GM18511 (cell line): ENCODE data around the gene LGALS3BP.
"Not testable (repeated sequence)": the region's sequence is repeated elsewhere in the genome, so short reads cannot be mapped to it uniquely, and the experiment has no call there.

Experiments used
- ATAC-seq: cut with Tn5 transposase; IDR thresholded peaks from one replicate; pipeline ENCODE4 v1.9.1; 2021; ENCODE audit warnings: mild to moderate bottlenecking, moderate library complexity; ENCODE audit not compliant: unreplicated experiment

LGALS3BP gene

DNA sequence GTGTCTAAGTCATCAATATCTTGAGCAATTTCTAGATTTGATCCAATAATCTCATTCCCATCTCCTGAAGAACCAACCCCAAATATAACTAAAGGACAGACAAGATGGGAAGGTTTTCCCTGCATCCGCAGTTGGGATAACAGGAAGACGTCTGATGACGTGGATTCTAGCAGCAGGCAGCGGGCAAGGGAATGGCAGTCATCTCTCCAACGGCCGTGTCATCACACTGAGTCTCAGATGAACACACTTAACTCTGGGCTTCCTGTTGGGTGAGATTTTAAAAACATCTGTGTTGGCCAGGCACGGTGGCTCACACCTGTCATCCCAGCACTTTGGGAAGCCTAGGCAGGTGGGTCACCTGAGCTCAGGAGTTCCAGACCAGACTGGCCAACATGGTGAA is 33.6 kb downstream of the LGALS3BP start:
- ATAC-seq = no peak

DNA sequence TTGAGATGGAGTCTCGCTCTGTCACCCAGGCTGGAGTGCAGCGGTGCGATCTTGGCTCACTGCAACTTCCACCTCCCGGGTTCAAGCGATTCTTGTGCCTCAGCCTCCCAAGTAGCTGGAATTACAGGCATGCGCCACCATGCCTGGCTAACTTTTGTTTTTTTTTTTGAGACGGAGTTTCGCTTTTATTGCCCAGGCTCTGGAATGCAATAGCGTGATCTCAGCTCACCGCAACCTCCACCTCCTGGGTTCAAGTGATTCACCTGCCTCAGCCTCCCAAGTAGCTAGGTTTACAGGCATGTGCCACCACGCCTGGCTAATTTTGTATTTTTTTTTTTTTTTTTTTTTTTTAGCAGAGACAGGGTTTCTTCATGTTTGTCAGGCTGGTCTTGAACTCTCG is 34.3 kb downstream of the LGALS3BP start:
- not testable (repeated sequence) for ATAC-seq

DNA sequence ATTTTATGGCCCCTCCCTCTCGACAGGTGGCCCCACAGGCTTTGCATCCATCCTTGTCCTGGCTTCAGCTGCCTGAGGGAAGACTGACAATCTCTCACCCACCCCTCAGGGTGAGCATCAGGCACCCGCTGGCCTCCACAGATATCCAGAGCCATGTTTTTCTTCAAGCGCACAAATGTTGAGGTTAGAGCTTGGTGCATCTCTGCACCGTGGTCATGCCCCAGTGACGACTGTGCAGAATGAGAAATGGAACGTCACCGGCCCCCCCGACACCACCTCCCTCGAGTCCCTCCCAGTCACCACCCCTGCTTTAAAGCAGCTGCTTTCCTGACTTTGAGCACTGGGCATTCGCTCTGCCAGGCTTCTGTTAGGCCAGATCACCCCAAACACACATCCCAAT is 34.8 kb downstream of the LGALS3BP start:
- ATAC-seq = no peak

DNA sequence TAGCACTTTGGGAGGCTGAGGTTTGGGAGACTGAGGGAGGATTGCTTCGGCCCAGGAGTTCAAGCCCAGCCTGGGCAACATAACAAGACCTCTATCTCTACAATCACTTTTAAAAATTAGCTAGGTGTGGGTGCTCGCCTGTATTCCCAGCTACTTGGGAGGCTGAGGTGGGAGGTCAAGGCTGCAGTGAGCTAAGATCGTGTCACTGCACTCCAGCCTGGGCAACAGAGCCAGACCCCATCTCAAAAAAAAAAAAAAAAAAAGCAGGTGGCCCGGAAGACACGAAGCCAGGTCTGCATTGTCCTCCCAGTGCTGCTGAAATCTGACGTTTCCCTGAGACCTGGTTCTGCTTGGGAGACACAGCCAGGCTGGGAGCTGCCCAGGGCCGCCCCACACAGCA is 35.7 kb downstream of the LGALS3BP start:
- ATAC-seq = no peak

DNA sequence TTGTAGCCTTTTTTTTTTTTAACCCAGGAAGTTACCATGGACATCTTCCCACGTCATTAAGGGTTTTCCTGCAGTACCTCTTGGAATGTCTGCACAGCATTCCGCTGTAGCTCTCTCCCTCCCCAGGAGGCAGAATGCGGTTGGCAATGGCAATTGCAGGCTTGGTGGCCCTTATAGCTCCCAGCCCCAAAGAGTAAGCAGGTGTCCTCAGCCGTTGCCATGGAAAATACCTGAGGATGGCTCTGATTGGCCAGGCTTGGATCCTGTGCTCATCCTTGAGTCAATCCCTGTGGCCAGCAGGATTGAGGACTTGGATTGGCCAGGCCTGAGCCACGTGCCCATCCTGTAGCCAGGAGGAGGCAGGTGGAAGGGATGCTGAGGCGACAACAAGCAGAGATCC is 39.0 kb downstream of the LGALS3BP start:
- no peak for ATAC-seq

DNA sequence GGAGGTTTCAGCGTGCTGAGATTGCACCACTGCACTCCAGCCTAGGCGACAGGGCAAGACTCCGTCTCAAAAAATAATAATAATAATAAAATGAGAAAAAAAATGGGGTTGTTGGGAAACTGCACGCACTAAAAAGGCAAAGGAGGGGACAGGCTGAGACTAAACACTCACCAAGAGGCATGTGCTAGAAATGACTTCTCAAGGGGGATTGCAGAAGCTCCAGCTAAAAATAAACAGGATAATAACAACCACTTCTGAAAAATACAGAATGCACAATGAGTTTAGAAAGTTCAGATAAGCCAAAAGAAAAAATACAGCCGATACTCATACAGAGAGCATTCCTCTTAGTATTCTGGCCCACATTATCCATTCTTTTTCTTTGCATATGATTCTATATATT is 39.5 kb downstream of the LGALS3BP start:
- ATAC-seq = no peak

DNA sequence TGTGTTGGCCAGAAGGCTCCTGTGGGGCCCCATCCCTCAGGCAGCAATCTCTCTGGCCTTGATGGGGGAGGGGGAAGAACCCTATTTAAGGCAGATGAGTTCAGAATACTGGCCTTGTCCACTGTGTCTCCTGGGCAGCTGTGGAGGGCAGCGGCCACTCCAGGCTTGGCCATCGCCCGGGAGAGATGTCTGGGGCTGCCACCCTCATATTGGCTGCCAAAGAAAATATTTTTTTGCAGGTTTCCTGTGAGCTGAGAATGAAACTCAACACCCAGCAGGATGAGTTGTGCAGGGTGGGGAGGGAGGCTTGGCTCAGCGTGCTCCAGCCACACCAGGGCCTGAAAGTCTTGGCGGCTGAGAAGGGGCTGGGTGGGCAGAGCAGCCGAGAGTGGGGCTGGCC is 40.1 kb downstream of the LGALS3BP start:
- ATAC-seq = no peak

DNA sequence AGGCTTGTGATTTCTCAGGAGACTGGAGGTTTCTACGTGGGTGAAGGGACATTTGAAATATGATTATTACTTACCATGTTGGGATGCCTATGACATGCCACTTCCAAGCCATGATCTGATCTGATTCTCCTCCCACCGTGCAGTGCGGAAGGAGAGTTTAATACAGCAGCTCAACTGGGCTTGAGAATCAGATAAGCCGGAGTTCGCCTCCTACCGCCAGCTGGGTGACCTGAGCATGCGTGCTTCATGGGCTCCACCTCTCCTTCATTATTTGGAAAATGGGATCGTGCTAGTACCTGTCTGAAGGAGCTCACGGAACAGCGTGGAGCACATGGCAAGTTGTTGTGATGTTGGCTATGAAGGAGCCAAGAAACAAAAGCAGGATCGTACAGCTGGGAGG is 42.2 kb downstream of the LGALS3BP start:
- ATAC-seq = no peak

DNA sequence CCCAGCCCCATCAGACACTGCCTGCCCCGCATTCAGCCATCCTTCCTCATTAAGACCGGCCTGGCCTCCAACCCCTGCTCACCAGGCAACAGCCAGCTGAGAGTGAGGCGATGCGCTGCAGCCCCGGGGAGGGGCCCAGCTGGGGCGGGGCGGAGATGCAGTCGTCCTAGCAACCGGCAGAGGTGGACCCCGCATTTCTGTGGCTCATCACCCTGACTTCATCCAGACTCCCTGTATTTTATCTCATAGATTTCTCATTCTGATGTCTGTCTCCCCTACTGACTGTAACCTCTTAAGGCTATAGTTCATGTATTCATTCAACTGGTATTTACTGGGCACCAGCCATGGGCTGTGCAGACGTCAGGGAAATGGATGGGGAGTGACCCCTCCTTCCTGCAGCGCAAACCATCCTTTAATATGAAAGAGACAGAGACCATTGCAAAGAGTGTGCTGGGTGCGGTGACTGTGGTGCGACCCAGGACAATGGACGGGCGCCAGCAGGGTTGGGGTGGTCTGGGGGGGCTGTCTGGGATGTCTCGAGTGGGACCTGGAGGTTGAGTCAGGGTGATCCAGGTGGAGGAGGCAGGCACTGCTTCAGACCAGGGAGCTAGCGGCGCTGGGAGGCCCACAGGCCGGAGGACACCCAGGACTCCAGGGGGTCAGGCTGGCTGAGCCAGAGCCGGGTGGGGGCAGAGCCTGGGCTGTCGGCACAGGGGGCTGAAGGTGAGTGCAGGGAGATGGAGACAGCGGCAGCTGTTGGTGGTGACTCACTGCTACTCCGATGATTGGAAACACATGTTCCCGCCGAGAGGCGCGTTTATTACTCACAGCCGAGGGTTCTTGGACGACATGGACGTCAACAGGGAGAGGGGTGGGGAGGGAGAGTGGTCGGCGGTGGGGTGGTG is 44.1 kb downstream of the LGALS3BP start:
- ATAC-seq = no peak

DNA sequence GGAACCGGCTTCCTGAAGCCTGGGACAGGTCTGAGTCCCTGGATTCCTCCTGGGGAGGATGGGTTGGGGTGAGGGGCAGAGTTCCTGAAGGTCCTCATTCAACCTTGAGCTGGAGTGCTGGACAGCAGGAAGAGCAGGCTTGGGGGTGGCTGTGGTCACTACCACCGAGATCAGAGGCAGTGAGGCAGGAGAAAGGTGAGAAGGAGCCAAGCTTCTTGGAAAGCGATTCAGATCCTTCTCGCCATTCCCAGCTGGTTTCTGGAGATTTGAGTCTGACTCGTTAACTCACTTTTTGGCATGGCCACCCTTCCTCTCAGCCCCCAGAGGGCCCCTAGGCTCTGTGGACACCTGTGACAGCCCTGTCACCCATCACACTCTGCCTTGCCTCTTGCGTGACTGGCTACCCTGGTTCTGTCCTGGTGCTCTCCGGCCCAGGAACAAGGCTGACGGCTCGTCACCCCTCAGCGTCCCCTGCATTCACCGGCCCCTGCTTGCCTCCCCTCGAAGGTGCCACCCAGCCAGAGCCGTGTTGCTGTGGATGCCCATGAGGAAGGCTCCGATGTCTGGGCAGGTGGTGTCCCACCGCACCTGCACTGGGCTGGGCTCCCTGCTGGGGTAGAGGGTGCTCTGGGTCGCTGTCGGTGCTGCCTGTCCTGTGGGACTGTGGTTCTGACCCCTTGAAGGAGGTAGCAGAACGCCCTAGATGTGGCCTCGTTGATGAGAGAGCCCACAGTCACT is 44.9 kb downstream of the LGALS3BP start:
- ATAC-seq = no peak

DNA sequence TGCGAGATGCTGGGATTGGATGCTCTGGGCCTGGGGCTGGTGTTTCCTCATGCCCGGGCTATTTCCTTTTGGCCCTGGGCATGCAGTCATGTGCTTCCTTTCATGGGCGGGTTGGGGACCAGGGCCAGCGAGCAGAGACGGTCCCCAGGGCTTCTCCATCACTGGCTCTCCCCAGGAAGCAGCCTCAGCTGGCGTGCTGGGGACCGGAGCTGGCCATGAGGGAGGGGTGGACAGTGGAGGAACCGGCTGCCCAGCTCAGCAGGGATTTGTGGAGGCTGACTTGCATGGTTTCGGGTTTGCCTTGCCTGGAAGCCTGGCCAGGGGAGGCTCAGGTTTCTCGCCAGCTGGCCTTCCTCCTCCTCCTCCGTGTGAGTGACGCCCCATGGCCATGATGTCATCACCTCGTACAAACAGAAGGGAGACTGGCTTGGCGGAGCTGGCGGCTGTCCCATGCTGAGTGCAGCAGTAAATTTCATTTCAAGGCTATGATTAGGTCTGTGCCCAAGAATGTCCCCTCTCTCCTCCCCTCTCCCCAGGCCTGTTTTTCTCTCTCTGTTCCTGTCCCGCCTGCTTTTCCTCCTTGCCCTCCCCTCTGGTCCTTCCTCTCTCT is 45.7 kb downstream of the LGALS3BP start:
- no peak for ATAC-seq

DNA sequence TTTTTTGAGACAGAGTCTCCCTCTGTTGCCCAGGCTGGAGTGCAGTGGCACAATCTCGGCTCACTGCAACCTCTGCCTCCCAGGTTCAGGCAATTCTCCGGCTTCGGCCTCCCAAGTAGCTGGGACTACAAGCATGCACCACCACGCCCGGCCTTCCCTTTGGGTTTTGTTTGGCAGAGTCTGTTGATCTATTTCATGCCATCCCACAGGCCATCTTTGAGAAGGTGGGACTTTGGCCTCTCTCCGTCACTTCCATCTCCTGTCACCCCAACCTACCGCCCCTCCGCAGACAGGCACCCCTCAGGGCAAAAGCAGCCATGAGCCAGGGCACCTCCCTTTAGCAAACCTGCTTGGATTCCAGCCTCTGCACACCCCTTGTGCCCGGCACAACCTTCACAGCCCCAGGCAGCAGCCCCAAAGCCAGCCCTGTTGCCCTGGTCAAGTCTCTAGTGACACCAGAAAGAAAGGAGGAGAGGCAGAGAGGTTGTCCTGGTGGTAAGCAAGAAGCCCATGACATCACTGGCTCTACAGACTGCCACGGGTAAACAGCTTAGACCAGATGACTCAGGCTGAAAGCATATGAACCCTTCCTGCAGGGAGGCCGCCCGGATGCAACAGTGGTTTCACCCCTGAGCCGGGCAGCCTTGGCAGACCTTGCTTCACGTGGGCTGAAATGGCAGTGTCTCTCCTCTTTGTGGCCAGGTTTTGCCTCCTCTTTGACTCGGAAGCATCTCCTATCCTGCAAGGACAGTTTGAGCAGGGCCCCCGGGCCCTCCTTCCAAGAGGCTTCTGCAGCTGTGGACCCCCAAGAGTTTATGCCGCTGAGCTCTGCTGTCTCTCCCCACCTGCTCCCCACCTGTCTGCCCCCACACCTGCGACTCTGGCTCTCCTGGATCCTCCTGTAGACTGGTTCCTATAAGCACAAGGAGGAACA is 46.4 kb downstream of the LGALS3BP start:
- ATAC-seq = no peak

DNA sequence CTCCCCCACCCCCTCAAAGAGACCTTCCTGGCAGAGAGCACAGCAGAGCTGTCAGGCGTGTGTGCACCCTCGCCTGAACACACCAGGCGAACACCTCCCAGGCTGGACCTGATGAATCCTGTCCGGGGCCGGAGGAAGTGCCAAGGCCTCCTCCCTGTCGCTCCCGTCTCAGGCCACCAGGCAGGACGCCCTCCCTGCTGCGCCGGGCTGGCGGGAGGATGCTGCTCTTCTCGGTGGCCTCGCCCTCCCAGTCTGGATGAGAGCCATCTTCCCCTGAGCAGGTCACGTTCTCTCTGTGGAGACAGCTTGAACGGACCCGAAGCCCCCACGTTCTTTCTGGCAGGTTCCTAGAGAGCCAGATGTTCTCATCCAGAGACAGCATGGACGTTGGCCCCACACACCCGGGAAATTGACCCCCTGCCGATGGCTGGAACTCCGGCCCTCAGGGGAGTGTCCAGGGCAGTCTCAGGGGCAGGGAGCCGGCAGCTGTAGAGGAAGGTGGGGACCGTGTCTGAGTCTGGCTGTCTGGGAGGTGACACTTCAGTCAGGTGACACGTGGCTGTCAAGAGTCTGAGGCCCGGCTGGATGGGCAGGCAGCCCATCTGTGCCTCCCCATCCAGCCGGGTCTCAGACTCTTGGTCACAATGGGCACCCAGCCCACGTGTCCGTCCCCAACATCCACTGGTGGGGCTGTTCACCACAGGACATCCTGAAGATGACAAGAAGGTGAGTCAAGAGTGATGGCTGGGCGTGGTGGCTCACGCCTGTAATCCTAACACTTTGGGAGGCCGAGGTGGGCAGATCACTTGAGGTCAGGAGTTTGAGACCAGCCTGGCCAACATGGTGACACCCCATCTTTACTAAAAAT is 49.6 kb downstream of the LGALS3BP start:
- no peak for ATAC-seq

DNA sequence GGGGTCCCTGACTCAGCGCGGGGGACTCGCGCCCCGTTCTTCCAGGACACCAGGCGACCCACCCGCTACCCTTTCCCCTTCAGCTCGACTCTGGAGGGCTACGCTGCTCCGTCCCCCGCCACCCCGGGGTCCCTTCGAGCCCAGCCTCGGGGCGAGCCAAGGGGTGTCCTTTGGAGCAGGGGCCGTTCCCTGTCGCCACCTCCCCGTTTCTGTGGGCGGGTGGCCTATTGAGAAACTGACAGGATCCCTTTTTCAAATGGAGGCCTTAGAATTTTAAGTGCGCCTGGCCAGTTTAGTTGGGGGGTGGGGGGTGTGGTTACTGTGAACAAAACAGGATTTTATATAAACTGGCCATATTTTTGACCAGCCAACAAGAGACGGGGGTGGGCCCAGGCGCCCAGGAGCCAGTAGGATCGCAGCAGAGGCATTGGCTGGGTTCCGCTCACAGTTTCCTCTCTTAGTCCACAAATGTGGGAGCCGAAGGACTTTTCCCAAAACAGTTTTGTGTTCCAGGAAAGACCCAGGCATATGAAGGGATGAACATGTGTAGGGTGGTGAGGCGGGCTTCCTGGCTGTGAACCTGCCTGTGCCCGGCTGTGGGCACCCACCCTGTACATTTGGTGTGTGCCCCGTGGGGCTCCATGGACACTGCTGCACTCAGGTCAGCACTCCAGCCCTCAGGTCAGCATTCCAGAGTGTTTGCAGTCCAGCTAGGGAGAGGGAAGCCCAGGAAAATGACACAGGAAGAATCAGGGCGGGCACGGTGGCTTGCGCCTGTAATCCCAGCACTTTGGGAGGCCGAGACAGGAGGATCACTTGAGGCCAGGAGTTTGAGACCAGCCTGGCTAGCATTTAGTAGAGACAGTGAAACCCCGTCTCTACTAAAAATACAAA is 53.8 kb downstream of the LGALS3BP start:
- ATAC-seq = no peak

DNA sequence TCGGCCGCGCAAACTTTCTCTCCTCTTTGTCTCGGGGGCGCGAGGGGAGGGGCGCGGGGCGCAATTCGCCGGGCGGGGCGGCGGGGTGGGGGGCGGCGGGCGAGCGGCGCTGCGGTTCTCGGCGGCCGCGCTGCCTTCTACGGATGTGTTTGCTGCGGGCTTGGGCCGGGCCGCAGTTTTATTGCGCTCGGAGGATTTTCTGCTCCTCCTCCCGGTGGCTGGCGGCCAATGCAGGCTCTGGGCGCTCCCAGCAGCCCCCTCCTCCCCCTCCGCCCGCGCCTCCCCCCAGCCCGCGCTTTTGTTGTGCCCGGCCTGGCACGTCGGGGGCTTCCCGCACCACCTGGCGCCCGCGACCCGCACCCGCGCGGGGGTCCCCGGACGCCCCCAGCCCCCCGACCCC is 54.5 kb downstream of the LGALS3BP start, which contains the start of gene TIMP2:
Gene TIMP2 (minus strand): TSS at position 154 of the 400 bp plus-strand sequence. CDS start 299 bp downstream, outside the sequence.
- no peak for ATAC-seq

DNA sequence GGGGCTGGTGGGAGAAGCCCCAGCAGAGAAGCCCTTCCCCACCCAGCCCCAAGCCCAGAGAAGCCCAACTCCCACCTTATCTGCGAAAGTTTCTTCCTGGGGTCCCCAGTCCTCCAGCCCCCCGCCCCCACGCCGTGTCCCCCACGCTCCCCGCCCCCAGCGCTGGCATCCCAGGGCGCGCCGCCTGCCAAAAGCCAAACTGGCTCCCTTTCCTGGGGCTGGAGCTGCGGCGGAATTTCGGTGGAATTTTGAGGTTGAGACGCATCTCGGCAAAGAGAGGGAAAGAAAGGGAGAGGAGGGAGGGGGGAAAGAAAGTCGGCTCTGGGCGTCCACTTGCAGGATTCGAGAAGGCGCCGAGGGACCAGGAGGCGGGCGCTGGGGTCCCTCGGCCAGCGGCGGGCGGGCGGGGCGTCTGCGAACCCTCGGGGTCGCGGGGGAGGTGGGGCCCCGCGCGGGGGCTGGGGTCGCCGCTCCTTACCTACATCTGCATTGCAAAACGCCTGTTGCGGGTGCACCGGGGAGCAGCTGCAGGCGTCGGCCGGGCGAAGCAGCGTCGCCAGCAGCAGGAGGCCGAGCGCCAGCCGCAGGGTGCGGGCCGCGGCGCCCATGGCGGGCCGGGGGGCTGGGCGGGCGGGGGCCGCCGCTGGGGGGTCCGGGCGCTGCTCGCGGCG is 55.1 kb downstream of the LGALS3BP start:
- ATAC-seq = no peak

DNA sequence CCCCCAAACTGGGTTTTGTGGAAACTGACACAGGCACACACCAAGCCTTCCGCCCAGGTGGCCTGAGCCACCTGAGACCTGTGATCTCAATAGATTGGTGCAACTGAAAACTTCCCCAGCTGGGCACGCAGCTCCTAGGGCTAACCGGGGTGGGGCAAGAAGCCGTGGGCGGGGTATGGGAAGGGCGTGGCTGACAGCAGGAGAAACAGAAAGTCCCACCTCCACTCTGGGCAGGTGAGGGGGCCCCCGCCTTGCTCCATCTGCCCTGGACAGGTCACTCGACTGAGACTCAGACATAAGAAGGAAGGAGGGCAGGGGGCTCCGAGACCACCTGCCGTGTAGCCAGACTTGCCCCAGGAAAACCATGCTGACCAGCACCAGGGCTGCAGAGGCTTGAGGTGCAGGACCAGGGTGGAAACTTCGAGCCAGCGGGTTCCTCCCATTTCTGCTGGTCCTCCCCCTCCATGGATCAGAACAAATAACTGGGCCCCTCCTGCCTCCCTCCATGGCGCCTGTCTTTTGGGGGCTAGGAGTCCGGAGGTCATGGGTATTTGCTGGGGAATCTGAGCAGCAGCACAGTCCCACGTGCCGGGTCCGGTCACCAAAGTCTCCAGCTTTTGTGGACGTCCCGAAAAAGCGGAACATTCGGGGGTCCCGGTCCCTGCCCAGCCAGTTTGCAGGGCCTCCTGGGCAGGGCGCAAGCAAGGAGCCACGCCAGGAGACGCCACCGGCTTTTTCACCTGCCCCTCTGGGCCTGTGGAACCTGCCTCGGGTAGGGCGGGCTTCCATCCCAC is 55.9 kb downstream of the LGALS3BP start:
- no peak for ATAC-seq
